SK-N-SH treated with all-trans-retinoic acid at 6 μM for 48 hours (cell line): ENCODE measurements around the gene BRICD5.

ENCODE experiments used
- ATAC-seq: fragments of 200-7000 bp; cut with Tn5 transposase; 3 replicates; pipeline ENCODE4 v1.9.1; 2020; ENCODE audit warnings: mild to moderate bottlenecking, moderate library complexity
- ARNTL ChIP-seq: fragments of 450-650 bp; formaldehyde crosslinking; IDR thresholded peaks from 2 replicates; pipeline ENCODE4 v1.5.0; 2020; ENCODE audit warnings: low read depth, mild to moderate bottlenecking, moderate library complexity, borderline replicate concordance
- CSDC2 ChIP-seq: fragments of 250-450 bp; sonication (Bioruptor Pico); IDR thresholded peaks from 2 replicates; pipeline ENCODE4 v1.5.0; 2020; ENCODE audit warnings: mild to moderate bottlenecking, moderate library complexity
- ESRRG ChIP-seq: fragments of 250-450 bp; sonication (Bioruptor Pico); IDR thresholded peaks from 2 replicates; pipeline ENCODE4 v1.6.1; 2021; ENCODE audit warnings: mild to moderate bottlenecking
- GLIS3 ChIP-seq: fragments of 250-450 bp; sonication (Bioruptor Pico); IDR thresholded peaks from 2 replicates; pipeline ENCODE4 v1.5.0; 2020; ENCODE audit warnings: mild to moderate bottlenecking, moderate library complexity
- ISL1 ChIP-seq: fragments of 250-450 bp; sonication (Bioruptor Pico); IDR thresholded peaks from 2 replicates; pipeline ENCODE4 v2.1.2; 2022; ENCODE audit warnings: mild to moderate bottlenecking, moderate library complexity
- PPARA ChIP-seq: fragments of 250-450 bp; sonication (Bioruptor Pico); IDR thresholded peaks from 2 replicates; pipeline ENCODE4 v1.5.0; 2020; ENCODE audit warnings: mild to moderate bottlenecking, borderline replicate concordance
- RARB ChIP-seq: fragments of 250-450 bp; sonication (Bioruptor Pico); IDR thresholded peaks from 2 replicates; pipeline ENCODE4 v1.8.0; 2021; ENCODE audit warnings: mild to moderate bottlenecking, moderate library complexity
- TCF4 ChIP-seq: fragments of 250-450 bp; sonication (Bioruptor Pico); IDR thresholded peaks from 2 replicates; pipeline ENCODE4 v1.8.0; 2021; ENCODE audit warnings: mild to moderate bottlenecking, moderate library complexity, borderline replicate concordance
- TOX ChIP-seq: fragments of 250-450 bp; sonication (Bioruptor Pico); IDR thresholded peaks from 2 replicates; pipeline ENCODE4 v1.8.0; 2021; ENCODE audit warnings: mild to moderate bottlenecking, moderate library complexity, borderline replicate concordance
- ZFP3 ChIP-seq: fragments of 250-450 bp; sonication (Bioruptor Pico); IDR thresholded peaks from 2 replicates; pipeline ENCODE4 v1.5.0; 2020; ENCODE audit warnings: mild to moderate bottlenecking, moderate library complexity
- ZFP30 ChIP-seq: fragments of 450-650 bp; formaldehyde crosslinking; IDR thresholded peaks from 2 replicates; pipeline ENCODE4 v1.5.0; 2022; ENCODE audit warnings: mild to moderate bottlenecking, moderate library complexity
- ZNF565 ChIP-seq: fragments of 450-650 bp; formaldehyde crosslinking; conservative IDR thresholded peaks from 2 replicates; pipeline ENCODE4 v1.5.0; 2020; ENCODE audit warnings: low read depth, mild to moderate bottlenecking, moderate library complexity
- ZNF70 ChIP-seq: fragments of 450-650 bp; formaldehyde crosslinking; IDR thresholded peaks from 2 replicates; pipeline ENCODE4 v1.5.0; 2020; ENCODE audit warnings: mild to moderate bottlenecking, moderate library complexity
- ZNF8 ChIP-seq: fragments of 450-650 bp; formaldehyde crosslinking; IDR thresholded peaks from 2 replicates; pipeline ENCODE4 v1.5.0; 2020; ENCODE audit warnings: mild to moderate bottlenecking, moderate library complexity
- TF ChIP-seq, protein P1 (sequence below): fragments of 250-450 bp; sonication (Bioruptor Pico); IDR thresholded peaks from 2 replicates; pipeline ENCODE4 v1.5.1; 2020; ENCODE audit warnings: low read depth, mild to moderate bottlenecking, moderate library complexity
- TF ChIP-seq, protein P2 (sequence below): fragments of 250-450 bp; sonication (Bioruptor Pico); IDR thresholded peaks from 2 replicates; pipeline ENCODE4 v1.5.0; 2020; ENCODE audit warnings: mild to moderate bottlenecking, moderate library complexity
- TF ChIP-seq, protein P3 (sequence below): fragments of 250-450 bp; sonication (Bioruptor Pico); IDR thresholded peaks from 2 replicates; pipeline ENCODE4 v1.8.0; 2021; ENCODE audit warnings: low read depth, mild to moderate bottlenecking, moderate library complexity, borderline replicate concordance
- TF ChIP-seq, protein P4 (sequence below): fragments of 250-450 bp; sonication (Bioruptor Pico); IDR thresholded peaks from 2 replicates; pipeline ENCODE4 v1.8.0; 2020; ENCODE audit warnings: mild to moderate bottlenecking, moderate library complexity, borderline replicate concordance

Gene BRICD5

DNA sequence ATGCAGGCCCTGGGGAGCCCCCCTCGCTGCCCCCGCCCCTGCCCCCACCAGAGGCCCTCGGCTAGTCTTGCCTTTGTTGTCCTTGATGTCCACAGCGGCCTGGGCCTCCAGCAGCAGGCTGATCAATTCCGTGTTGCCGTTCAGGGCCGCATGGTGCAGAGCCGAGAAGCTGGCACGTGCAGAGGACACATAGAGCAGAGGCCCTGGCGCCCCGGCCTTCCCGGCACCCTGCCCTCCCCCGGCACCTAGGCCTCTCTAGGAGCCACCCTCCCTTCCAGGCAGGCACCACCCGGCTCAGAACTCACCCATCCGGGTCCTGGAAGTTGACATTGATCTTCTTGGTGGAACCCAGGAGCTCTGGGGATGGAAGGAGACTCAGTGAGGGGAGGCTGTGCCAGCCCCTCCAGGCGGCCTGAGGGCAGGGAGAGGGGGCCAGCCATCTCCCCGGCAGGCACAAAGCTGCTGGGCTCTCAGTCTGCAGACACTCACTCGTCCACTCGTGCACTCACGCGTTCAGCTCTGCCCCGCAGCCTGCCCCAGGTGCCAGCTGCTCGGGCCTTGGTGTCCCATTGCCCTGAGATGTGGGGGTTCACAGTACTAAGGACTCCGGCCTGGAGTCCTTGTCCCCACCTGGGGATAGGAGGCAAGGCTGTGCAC, 20.5 kb downstream of the BRICD5 start:
- no peak for TF ChIP-seq ZNF8
- TF ChIP-seq, protein P1, sequence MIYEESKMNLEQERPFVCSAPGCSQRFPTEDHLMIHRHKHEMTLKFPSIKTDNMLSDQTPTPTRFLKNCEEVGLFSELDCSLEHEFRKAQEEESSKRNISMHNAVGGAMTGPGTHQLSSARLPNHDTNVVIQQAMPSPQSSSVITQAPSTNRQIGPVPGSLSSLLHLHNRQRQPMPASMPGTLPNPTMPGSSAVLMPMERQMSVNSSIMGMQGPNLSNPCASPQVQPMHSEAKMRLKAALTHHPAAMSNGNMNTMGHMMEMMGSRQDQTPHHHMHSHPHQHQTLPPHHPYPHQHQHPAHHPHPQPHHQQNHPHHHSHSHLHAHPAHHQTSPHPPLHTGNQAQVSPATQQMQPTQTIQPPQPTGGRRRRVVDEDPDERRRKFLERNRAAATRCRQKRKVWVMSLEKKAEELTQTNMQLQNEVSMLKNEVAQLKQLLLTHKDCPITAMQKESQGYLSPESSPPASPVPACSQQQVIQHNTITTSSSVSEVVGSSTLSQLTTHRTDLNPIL (CRISPR knock-in tag) = no peak
- TF ChIP-seq TOX (CRISPR knock-in tag) = no peak
- TF ChIP-seq, protein P2, sequence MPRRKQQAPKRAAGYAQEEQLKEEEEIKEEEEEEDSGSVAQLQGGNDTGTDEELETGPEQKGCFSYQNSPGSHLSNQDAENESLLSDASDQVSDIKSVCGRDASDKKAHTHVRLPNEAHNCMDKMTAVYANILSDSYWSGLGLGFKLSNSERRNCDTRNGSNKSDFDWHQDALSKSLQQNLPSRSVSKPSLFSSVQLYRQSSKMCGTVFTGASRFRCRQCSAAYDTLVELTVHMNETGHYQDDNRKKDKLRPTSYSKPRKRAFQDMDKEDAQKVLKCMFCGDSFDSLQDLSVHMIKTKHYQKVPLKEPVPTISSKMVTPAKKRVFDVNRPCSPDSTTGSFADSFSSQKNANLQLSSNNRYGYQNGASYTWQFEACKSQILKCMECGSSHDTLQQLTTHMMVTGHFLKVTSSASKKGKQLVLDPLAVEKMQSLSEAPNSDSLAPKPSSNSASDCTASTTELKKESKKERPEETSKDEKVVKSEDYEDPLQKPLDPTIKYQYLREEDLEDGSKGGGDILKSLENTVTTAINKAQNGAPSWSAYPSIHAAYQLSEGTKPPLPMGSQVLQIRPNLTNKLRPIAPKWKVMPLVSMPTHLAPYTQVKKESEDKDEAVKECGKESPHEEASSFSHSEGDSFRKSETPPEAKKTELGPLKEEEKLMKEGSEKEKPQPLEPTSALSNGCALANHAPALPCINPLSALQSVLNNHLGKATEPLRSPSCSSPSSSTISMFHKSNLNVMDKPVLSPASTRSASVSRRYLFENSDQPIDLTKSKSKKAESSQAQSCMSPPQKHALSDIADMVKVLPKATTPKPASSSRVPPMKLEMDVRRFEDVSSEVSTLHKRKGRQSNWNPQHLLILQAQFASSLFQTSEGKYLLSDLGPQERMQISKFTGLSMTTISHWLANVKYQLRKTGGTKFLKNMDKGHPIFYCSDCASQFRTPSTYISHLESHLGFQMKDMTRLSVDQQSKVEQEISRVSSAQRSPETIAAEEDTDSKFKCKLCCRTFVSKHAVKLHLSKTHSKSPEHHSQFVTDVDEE = no peak
- TF ChIP-seq PPARA (CRISPR knock-in tag) = no peak
- TF ChIP-seq ISL1 (CRISPR knock-in tag) = no peak
- TF ChIP-seq GLIS3 (CRISPR knock-in tag) = no peak
- no peak for TF ChIP-seq ZNF565 (CRISPR knock-in tag)
- TF ChIP-seq CSDC2 (CRISPR knock-in tag) = no peak
- TF ChIP-seq, protein P3, sequence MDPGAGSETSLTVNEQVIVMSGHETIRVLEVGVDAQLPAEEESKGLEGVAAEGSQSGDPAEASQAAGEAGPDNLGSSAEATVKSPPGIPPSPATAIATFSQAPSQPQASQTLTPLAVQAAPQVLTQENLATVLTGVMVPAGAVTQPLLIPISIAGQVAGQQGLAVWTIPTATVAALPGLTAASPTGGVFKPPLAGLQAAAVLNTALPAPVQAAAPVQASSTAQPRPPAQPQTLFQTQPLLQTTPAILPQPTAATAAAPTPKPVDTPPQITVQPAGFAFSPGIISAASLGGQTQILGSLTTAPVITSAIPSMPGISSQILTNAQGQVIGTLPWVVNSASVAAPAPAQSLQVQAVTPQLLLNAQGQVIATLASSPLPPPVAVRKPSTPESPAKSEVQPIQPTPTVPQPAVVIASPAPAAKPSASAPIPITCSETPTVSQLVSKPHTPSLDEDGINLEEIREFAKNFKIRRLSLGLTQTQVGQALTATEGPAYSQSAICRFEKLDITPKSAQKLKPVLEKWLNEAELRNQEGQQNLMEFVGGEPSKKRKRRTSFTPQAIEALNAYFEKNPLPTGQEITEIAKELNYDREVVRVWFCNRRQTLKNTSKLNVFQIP (CRISPR knock-in tag) = no peak
- TF ChIP-seq RARB (CRISPR knock-in tag) = no peak
- no peak for TF ChIP-seq ZFP30 (CRISPR knock-in tag)
- TF ChIP-seq ESRRG (CRISPR knock-in tag) = no peak
- no peak for TF ChIP-seq ZNF70 (CRISPR knock-in tag)
- no peak for TF ChIP-seq ZFP3
- TF ChIP-seq TCF4 = no peak
- ATAC-seq = no peak

DNA sequence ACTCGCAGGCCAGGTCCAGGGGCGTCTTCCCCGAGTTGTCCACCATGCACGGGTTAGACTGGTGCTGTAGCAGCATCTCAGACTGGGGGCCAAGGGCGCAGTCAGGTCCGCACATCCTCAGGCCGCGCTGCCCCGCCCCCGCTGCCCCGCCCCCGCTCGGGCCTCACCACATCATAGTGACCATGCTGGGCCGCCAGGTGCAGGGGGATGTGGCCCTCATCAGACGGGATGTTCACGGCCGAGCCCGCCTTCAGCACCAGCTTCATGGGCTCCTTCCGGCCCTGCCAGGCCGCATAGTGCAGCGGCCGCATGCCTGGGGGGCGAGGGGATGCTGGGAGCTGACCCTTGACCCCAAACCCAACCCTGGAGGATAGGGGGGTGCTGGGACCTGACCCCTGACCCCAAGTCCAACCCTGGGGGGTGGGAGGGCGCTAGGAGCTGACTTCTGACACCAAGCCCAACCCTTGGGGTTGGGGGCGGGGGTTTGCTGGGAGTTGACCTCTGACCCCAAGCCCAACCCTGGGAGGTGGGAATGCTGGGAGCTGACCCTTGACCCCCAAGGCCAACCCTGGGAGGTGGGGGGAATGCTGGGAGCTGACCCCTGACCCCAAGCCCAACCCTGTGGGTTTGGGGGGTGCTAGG, 21.3 kb downstream of the BRICD5 start:
- no peak for ATAC-seq

More for the DNA sequence above, 21.3 kb downstream of the BRICD5 start:
- TF ChIP-seq CSDC2 (CRISPR knock-in tag) (no peak), TOX (CRISPR knock-in tag) (no peak), ARNTL (CRISPR knock-in tag) (no peak), GLIS3 (CRISPR knock-in tag) (no peak), RARB (CRISPR knock-in tag) (no peak), ESRRG (CRISPR knock-in tag) (no peak), ISL1 (CRISPR knock-in tag) (no peak)
- TF ChIP-seq, protein P2 = no peak
- TF ChIP-seq, protein P1 (CRISPR knock-in tag) = no peak
- TF ChIP-seq, protein P4, sequence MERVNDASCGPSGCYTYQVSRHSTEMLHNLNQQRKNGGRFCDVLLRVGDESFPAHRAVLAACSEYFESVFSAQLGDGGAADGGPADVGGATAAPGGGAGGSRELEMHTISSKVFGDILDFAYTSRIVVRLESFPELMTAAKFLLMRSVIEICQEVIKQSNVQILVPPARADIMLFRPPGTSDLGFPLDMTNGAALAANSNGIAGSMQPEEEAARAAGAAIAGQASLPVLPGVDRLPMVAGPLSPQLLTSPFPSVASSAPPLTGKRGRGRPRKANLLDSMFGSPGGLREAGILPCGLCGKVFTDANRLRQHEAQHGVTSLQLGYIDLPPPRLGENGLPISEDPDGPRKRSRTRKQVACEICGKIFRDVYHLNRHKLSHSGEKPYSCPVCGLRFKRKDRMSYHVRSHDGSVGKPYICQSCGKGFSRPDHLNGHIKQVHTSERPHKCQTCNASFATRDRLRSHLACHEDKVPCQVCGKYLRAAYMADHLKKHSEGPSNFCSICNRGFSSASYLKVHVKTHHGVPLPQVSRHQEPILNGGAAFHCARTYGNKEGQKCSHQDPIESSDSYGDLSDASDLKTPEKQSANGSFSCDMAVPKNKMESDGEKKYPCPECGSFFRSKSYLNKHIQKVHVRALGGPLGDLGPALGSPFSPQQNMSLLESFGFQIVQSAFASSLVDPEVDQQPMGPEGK (CRISPR knock-in tag) = no peak
